GM21737 (cell line): ENCODE measurements around the gene ZNF273.
"Not testable (repeated sequence)": the region's sequence is repeated elsewhere in the genome, so short reads cannot be mapped to it uniquely, and the experiment has no call there.

Experiments used
- ATAC-seq: cut with Tn5 transposase; IDR thresholded peaks from one replicate; pipeline ENCODE4 v1.9.1; 2021; ENCODE audit warnings: mild to moderate bottlenecking, moderate library complexity; ENCODE audit not compliant: unreplicated experiment

The ZNF273 gene

GRCh38 chr7:64888901-64889685, 14.0 kb upstream of the ZNF273 start:
- ATAC-seq = no peak

- ATAC-seq = no peak
Measured at GRCh38 chr7:64889686-64890162, 13.3 kb upstream of the ZNF273 start.

GRCh38 chr7:64890273-64890672, 12.8 kb upstream of the ZNF273 start:
- not testable (repeated sequence) for ATAC-seq

GRCh38 chr7:64890761-64891362, 12.2 kb upstream of the ZNF273 start:
- no peak for ATAC-seq

GRCh38 chr7:64891363-64892081, 11.6 kb upstream of the ZNF273 start:
- not testable (repeated sequence) for ATAC-seq

DNA sequence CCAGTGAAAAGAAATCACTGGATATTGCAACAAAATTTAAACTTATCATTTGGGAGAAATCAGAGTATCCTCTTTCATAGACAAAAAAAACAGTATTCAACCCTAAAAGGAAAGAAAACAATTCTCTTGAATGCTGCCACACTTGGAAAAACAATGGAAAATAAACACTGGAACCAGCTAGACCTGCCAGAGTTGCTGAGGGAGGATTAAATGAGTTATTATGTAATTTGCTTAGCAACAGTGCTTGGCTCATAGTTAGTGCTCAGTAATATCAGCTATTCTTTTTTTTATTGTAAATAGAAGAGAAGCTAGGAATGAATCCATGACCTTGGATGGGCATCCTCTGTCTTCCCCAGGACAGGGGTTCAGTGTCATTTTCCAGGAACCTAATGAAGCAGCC, 11.0 kb upstream of the ZNF273 start:
- ATAC-seq = no peak

GRCh38 chr7:64892666-64893309, 10.3 kb upstream of the ZNF273 start:
- ATAC-seq = no peak

DNA sequence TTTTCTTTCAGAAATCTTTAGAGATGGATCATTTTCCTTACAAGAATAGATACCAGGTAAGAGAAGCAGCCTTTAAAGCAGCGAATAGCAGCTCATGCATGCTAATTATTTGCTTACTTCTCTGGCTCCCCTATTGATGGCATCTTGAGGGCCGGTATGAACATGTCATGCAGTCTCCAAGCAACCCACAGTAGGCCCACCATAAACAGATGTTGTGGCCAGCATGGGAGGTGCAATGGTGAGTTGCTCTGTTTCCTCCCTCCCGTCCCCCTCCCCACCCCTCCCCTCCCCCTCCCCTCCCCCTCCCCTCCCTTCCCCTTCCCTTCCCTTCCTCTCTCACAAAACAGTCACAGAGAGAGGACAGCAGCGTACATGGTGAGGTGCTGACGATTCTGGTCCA, 9.7 kb upstream of the ZNF273 start:
- no peak for ATAC-seq

DNA sequence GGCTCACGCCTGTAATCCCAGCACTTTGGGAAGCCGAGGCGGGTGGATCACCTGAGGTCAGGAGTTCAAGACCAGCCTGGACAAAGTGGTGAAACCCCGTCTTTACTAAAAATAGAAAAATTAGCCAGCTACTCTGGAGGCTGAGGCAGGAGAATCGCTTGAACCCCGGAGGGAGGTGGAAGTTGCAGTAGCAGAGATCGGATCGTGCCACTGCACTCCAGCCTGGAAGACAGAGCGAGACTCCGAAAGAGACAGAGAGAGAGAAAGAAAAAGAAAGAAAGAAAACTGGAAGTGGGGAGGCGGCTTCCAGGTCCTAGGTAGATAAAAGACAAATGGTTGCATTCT, 640 bp upstream of the ZNF273 start:
- ATAC-seq = not testable (repeated sequence)

- ATAC-seq = no peak
Measured at GRCh38 chr7:64904008-64904407, 935 bp downstream of the ZNF273 start.

DNA sequence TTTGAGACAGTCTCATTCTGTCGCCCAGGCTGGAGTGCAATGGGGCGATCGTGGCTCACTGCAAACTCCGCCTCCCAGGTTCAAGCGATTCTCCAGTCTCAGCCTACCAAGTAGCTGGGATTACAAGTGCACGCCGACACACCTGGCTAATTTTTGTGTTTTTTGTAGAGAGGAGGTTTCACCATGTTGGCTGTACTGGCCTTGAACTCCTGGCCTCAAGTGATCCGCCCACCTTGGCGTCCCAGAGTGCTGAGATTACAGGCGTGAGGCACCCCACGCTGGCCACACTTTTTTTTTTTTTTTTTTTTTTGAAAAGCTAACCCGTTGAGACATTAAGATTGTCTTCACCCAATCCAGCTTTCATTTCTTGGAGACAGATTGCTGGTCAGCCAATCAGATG, 2.1 kb downstream of the ZNF273 start:
- ATAC-seq = no peak

DNA sequence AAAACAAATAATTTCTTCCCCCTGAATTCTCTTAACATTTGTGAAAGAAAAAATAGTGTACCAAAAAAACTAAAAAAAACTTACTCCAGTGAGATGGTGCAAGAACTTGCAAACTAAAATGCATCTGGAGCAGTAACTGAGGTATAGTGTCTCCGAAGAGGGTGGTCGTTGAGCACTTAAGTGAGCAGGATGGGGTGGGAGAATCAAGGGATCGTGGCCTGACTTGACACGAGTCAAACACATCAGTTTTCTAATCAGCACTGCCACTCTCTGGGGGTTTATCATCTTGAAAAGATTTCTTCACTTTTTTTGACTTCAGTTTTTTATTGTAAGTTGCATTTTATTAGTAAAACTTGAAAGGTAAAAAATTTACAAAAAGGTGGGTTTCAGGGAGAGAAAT, 2.5 kb downstream of the ZNF273 start:
- ATAC-seq = no peak

DNA sequence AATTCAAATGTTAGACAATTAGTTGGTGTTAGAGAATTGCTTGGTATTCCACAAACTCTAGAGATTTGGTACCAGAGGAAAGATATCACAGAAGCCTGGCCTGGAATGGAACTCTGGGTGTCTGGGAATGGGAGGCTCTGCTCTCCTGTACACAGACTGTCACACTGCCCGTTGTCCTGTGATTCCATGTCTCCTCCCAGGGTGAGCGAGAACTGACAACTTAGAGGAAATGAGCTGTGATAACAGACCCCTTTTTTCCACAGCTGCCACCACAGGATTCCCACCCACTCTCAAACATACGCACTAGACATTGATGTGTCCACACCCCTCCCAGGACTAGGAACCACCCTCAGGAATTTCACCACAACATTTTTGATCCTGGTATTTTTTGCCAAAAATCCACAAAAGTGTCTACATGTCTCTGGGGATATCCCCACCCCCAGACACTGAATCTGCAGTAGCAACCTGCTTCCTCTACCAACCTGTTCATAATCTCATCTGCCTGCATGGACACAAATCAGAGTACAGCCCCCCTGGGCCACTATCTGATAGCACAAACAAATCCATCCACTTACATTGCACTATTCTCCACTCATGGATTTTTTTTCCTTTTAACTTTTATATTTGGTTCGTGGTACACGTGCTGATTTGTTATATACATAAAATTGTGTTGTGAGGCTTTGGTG, 4.7 kb downstream of the ZNF273 start:
- ATAC-seq = no peak

GRCh38 chr7:64908358-64908757, 5.3 kb downstream of the ZNF273 start:
- no peak for ATAC-seq

GRCh38 chr7:64914557-64914956, 11.5 kb downstream of the ZNF273 start:
- ATAC-seq = no peak

GRCh38 chr7:64915301-64915700, 12.2 kb downstream of the ZNF273 start:
- not testable (repeated sequence) for ATAC-seq

GRCh38 chr7:64928252-64929187, 25.4 kb downstream of the ZNF273 start:
- not testable (repeated sequence) for ATAC-seq

DNA sequence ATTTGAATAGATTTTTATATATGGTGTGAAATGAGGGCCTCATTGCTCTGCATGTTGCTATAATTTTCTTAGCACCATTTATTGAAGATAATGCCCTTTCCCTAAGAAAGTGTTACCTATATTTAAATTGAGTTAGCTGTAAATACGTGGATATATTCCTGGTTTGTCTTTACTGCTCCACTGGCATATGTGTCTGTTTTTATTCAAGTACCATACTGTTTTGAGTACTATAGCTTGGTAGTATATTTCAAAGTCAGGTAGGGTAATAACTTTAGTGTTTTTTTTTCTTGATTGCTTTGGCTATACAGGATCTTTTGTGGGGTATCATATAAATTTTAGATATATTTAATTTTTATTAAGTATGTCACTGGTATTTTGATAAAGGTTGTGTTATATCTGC, 31.4 kb downstream of the ZNF273 start:
- ATAC-seq = no peak

- no peak for ATAC-seq
Measured at GRCh38 chr7:64938540-64938939, 35.5 kb downstream of the ZNF273 start.

DNA sequence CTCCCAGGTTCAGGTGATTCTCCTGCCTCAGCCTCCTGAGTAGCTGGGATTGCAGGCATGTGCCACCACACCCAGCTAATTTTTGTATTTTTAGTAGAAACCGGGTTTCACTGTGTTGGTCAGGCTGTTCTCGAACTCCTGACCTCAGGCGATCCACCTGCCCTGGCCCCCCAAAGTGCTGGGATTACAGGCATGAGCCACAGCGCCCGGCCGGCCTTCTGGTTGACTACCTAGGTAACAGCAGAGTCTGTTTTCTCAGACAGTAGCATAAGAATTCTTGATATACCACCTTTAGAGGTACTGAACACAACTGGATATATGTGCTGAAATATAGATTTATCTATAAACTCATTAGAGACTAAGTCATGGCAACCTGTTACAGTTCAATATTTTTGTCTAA, 36.9 kb downstream of the ZNF273 start:
- not testable (repeated sequence) for ATAC-seq
